ENCODE data around the gene AHI1.
"Not testable (repeated sequence)": the region's sequence is repeated elsewhere in the genome, so short reads cannot be mapped to it uniquely, and the experiment has no call there.

The AHI1 gene

DNA sequence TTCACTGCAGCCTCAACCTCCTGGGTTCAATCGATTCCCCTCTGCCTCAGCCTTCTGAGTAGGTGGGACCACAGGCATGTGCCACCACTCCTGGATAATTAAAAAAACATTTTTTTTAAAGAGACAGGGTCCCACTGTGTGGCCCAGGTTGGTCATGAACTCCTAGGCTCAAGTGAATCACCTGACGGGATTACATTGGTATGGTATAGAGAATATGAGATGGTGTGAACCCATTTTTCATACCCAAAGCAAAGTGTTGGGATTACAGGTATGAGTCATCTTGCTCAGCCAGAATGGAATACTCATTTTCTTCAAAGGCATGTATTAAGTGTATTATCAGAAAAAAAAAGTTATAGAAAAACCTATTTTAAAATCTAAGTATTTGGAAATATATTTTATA, 114.2 kb downstream of the AHI1 start:
- no peak for DNase-seq

- DNase-seq: no peak
Measured at GRCh38 chr6:135382182-135382628, 115.3 kb downstream of the AHI1 start.

- no peak for DNase-seq
Measured at GRCh38 chr6:135380793-135381192, 116.7 kb downstream of the AHI1 start.

GRCh38 chr6:135379647-135380046, 117.9 kb downstream of the AHI1 start:
- no peak for DNase-seq

DNA sequence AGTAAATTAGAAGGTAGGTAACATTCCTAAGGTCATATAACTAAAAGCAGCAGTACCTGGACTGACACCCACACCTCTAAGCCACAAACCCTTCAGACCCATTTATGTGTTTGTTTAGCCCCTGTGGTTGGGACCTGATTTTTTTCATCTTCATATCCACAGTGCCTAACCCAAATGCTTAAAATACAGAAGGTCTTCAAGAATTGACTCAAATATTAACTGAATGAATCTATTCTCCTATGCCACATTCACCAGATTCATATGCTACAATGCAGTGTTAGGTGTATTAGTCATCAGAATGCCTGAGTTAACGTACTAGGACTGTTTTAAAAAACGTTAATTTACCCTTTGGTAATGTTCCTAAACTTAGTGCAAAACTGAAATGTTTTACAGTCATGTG, 124.8 kb downstream of the AHI1 start:
- no peak for DNase-seq

- not testable (repeated sequence) for DNase-seq
Measured at GRCh38 chr6:135363622-135364021, 133.9 kb downstream of the AHI1 start.

- no peak for DNase-seq
Measured at GRCh38 chr6:135362124-135362523, 135.4 kb downstream of the AHI1 start.

GRCh38 chr6:135360222-135360621, 137.3 kb downstream of the AHI1 start:
- no peak for DNase-seq

- no peak for DNase-seq
Measured at GRCh38 chr6:135358985-135359384, 138.6 kb downstream of the AHI1 start.

DNA sequence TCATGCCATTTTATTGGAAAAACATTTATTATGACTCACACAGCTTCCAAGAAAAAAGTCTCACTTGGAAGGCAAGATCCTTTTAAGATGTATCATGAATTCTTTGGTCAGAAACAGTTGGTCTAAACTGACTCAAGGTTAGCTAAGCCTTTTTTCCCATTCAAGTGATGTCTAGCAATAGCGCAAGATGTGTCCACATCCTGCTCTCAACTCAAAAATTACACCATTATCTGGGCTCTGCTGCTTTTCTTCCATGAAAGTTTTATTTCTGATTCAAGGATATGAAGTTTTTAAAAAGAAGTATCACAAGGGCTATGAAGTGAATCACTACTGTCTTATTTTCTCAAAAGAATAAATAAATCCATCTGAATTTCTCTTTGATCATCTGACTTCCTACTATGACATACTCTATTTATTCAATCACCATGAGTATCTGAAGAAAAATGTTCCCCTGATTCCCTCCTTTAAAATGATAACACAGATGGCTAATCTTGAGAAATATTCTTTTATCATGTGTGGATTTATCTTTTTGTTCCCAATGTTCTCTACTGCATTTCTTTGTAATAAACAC, 139.2 kb downstream of the AHI1 start:
- peak; percentile 59 for DNase-seq

DNA sequence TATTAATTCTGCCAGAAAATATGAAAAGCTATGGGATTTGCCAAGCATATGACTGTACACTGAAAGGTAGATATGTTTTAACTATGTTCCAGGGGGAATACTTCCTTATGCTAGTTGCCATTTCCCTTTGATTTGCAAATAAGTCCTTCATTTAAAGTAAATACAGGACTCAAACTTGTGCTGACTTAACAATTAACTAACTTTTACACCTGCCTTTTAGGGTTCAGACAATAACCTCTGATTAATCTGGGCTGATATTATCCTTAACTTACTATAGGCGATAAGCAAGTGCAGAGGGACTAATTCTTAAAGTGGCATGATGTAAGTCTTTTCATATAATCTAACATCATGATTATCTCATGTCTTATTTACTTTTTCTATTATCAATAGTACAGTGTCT, 143.1 kb downstream of the AHI1 start:
- no peak for DNase-seq

DNA sequence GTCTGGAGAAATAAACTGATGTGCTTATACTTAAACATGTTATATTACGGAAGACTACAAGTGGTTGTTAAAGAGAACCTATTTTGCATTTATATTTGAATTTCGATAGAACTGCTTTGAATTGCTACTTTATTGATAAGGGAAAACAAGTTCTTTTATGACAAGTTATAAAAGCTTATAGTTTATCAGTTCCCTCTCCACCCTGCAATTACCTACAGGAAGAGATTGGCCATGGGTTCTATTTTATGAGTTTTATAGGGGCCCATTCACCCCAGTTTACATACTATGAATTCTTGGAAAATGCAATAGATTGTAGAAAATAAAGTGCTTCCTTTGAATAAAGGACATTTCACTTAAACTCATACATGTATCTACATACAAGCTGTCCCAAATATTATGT, 144.4 kb downstream of the AHI1 start:
- no peak for DNase-seq

DNA sequence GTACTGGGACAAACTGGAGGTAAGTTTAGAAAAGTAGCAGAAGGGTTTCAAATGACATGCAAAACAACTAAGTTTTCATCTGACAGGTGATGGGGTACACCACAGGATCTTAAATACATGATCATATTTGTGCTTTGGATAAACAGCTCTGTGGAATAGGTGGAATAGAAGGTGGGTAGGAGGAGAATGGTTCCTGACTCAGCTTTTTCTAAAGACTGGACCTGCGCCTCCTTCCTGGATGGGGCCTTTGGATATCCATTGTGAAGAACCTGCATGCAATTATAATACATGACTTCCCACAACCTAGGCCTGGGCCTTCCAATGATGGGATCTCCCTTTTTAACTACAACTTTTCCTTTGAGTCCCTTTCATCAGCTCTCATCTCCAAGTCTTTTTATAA, 145.9 kb downstream of the AHI1 start:
- DNase-seq: no peak

- no peak for DNase-seq
Measured at GRCh38 chr6:135347887-135348286, 149.7 kb downstream of the AHI1 start.

GRCh38 chr6:135346747-135347146, 150.8 kb downstream of the AHI1 start:
- no peak for DNase-seq

GRCh38 chr6:135344526-135344925, 153.0 kb downstream of the AHI1 start:
- DNase-seq: no peak

GRCh38 chr6:135339920-135340319, 157.6 kb downstream of the AHI1 start:
- not testable (repeated sequence) for DNase-seq

DNA sequence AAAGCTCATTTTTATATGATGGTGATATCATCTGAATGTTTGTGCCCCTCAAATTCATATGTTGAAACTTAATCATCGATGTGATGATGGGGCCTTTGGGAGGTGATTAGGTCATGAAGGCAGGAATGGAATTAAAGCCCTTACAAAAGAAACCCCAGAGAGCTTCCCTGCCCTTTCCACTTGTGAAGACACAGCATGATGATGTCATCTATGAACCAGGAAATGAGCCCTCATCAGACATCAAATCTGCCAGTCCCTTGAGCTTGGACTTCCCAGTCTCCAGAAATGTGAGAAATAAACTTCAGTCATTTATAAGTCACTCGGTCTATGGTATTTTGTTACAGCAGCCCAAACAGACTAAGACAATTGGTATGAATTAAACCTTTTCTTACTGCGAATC, 163.4 kb downstream of the AHI1 start:
- no peak for DNase-seq

DNA sequence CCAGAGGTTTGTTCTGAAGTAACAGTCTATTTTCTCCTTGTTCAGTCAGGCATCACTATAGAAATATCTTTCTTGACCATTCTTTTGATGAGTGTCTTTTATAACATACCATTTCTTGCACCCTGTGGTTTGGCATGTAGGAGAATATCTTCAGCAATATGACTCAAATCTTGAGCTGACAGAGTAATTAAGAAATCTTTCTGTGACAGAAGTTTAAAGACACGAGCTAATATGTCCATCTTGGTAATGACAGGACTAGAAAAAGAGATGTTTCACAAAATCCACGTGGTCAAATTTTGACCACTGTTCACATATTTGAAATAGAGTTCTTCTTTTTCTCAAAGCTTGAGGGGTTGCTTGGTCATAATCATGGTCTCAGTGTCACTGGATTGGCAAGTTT, 166.5 kb downstream of the AHI1 start:
- DNase-seq: no peak

DNA sequence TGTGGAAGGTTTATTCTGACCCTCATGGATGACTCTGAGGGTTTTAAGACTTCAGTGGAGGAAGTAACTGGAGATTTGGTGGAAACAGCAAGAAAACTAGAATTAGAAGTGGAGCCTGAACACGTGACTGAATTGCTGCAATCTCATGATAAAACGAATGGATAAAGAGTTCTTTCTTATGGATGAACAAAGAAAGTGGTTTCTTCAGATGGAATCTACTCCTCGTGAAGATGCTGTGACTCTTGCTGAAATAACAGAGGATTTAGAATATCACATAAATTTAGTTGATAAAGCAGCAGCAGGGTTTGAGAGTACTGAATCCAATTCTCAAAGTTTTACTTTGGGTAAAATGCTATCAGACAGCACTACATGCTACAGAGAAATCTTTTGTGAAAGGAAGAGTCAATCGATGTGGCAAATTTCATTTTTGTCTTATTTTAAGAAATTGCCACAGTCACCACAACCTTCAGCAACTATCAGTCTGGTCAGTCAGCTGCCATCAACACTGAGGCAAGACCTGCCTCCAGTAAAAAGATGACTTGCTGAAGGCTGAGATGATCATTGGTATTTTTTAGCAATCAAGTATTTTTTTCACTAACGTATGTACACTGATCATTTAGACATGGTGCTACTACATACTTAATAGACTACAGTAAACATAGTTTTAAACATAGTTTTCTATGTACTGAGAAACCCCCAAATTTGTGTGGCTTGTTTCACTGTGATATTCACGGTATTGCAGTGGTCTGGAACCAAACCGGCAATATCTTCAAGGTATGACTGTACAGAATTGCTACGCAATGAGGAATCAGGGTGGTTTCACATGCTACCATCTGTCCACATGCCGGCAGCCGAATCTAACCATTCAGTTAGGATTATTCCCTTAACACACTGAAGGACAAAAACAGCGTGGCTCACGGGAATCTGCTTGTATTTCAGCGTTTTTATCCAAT, 167.4 kb downstream of the AHI1 start:
- no peak for DNase-seq

DNA sequence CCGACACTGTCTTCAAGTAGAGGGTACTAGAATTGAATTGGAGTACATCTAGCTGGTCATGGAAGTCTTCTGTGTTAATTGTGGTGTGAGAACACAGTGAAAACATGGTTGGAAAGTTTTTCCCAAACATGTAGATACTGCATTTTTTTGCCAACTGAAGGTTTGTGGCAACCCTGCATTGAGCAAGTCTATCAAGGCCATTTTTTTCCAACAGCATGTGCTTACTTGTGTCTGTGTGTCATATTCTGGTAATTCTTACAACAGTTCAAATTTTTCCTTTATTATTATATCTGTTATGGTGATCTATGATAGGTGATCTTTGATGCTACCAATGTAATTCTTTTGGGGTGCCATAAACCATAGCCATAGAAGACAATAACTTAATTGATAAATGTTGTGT, 169.4 kb downstream of the AHI1 start:
- no peak for DNase-seq

GRCh38 chr6:135325624-135326424, 171.7 kb downstream of the AHI1 start:
- no peak for DNase-seq

DNA sequence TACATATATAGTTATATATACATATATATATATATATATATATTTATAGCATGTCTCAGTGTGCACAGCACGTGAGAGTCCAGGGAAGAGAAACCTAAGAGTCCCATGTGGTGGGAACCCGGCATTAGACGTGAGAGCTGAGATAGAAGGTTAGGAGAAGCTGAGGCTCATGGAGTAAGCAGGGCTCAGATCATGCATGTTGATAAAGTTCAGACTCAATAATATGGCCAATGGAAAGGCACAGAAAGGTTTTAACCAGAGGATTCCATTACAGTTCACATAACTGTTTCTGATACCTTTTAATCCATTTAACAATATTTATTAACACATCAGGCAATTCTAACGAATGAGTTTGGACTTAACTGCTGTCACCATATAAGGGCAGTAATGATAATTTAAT, 173.0 kb downstream of the AHI1 start:
- DNase-seq: no peak

DNA sequence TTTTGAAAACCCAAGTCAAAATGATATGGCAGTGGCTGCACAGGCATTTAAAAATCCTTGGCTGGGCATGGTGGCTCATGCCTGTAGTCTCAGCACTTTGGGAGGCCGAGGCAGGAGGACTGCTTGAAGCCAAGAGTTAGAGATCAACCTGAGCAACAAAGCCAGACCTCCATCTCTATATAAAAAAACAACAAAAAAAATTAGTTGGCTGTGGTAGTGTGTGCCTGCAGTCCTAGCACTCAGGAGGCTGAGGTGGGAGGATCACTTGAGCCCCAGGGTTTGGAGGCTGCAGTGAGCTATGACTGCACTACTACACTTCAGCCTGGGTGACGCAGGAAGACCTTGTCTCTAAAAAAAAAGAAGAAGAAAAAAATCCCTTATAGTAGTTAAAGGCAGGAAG, 173.6 kb downstream of the AHI1 start:
- DNase-seq: no peak
